ENCODE results near the gene RAB5A.
"Not testable (repeated sequence)": the region's sequence is repeated elsewhere in the genome, so short reads cannot be mapped to it uniquely, and the experiment has no call there.

Gene RAB5A

GRCh38 chr3:20031939-20032338, 85.0 kb downstream of the RAB5A start:
- DNase-seq: not testable (repeated sequence)

All from NCI-H2029 treated with DMSO at 0.1 percent for 48 hours (cell line).